ENCODE results near the gene LRMDA.

DNA sequence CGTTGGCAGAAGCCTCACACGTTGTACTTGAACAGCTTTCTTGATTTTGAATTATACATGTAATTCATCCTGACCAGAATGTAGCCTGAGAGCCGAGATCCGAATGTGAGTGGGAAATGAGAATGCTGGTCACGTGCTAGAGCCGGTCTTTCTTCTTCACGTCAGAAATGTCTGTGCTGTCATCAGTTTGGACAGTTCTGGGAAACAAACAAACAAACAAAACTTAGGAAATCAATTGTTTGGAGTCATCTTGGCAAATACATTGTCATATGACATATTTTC, 729.8 kb downstream of the LRMDA start:
- TF ChIP-seq, protein P1, sequence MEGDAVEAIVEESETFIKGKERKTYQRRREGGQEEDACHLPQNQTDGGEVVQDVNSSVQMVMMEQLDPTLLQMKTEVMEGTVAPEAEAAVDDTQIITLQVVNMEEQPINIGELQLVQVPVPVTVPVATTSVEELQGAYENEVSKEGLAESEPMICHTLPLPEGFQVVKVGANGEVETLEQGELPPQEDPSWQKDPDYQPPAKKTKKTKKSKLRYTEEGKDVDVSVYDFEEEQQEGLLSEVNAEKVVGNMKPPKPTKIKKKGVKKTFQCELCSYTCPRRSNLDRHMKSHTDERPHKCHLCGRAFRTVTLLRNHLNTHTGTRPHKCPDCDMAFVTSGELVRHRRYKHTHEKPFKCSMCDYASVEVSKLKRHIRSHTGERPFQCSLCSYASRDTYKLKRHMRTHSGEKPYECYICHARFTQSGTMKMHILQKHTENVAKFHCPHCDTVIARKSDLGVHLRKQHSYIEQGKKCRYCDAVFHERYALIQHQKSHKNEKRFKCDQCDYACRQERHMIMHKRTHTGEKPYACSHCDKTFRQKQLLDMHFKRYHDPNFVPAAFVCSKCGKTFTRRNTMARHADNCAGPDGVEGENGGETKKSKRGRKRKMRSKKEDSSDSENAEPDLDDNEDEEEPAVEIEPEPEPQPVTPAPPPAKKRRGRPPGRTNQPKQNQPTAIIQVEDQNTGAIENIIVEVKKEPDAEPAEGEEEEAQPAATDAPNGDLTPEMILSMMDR (IDR thresholded peaks at IDR 0.05; ENCODE audit: extremely low read depth in 1 of 2, insufficient read depth in 1 of 2, low read depth in 1 of 2, low read length in 2 of 2): no peak
- TF ChIP-seq EZH2 (IDR thresholded peaks at IDR 0.05; ENCODE audit: borderline replicate concordance, low read depth, low read length, severe bottlenecking): no peak
